ENCODE results near the gene CACNA1B.

The CACNA1B gene

GRCh38 chr9:138050472-138051330 is 173.1 kb downstream of the CACNA1B start:
- no peak for DNase-seq
- ATAC-seq (replicated peaks), result no peak
- Mint-ChIP-seq H3K4me3 (no peak overlapping the region), H3K9me3 (no peaks in the 10 kb centered on the region), H3K27me3 (peaks cover 26 to 86% of the 10 kb centered on the region in 2 donors), H3K36me3 (ENCODE audit: insufficient read depth) (no peaks in the 10 kb centered on the region), H3K27ac (no peak overlapping the region), H3K4me1 (ENCODE audit: low read depth in 2 of 2) (peaks cover 4 to 9% of the 10 kb centered on the region in 2 donors)

GRCh38 chr9:138051586-138052321 is 174.2 kb downstream of the CACNA1B start:
- no peak for DNase-seq
- peaks cover 30 to 76% of the 10 kb centered on the region in 2 donors for H3K27me3 Mint-ChIP-seq
- H3K27ac Mint-ChIP-seq, result no peak overlapping the region
- peaks cover 4 to 9% of the 10 kb centered on the region in 2 donors for H3K4me1 Mint-ChIP-seq (ENCODE audit: low read depth in 2 of 2)
- H3K36me3 Mint-ChIP-seq (ENCODE audit: insufficient read depth), result no peaks in the 10 kb centered on the region
- no peak for ATAC-seq (replicated peaks)
- no peaks in the 10 kb centered on the region for H3K9me3 Mint-ChIP-seq
- H3K4me3 Mint-ChIP-seq, result no peak overlapping the region

DNA sequence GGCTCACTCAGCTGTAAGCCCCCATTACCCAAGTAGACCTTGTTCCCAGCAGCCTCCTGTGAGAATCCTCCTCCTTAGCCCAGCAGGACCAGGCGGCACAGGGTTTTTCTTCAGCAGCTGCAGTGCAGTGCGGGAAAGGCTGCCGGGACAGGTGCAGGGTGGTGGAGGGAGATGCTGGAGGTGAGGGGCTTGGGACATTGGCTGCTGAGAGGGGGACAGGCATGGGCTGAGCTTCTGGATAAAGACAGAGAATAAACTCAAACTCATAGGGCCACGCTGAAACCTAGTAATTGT is 174.7 kb downstream of the CACNA1B start:
- ATAC-seq (replicated peaks) (no peak), DNase-seq (no peak)
- Mint-ChIP-seq H3K9me3 (no peaks in the 10 kb centered on the region), H3K36me3 (ENCODE audit: insufficient read depth) (no peaks in the 10 kb centered on the region), H3K27ac (no peak overlapping the region), H3K27me3 (peaks cover 29 to 74% of the 10 kb centered on the region in 2 donors), H3K4me3 (no peak overlapping the region), H3K4me1 (ENCODE audit: low read depth in 2 of 2) (peaks cover 4 to 9% of the 10 kb centered on the region in 2 donors)

GRCh38 chr9:138052635-138053320 is 175.2 kb downstream of the CACNA1B start:
- H3K27me3 Mint-ChIP-seq, result peaks cover 25 to 74% of the 10 kb centered on the region in 2 donors
- H3K4me1 Mint-ChIP-seq (ENCODE audit: low read depth in 2 of 2), result peaks cover 4 to 6% of the 10 kb centered on the region in 2 donors
- ATAC-seq (replicated peaks), result no peak

GRCh38 chr9:138053321-138053868 is 175.8 kb downstream of the CACNA1B start:
- H3K9me3 Mint-ChIP-seq, result no peaks in the 10 kb centered on the region
- peaks cover 4 to 6% of the 10 kb centered on the region in 2 donors for H3K4me1 Mint-ChIP-seq (ENCODE audit: low read depth in 2 of 2)
- peak overlapping the region in 1 of 2 donors; percentile 62 for H3K27ac Mint-ChIP-seq
- peaks cover 25 to 76% of the 10 kb centered on the region in 2 donors for H3K27me3 Mint-ChIP-seq
- no peaks in the 10 kb centered on the region for H3K36me3 Mint-ChIP-seq (ENCODE audit: insufficient read depth)
- DNase-seq, result no peak
- no peak for ATAC-seq (replicated peaks)
- H3K4me3 Mint-ChIP-seq, result no peak overlapping the region

More at GRCh38 chr9:138052635-138053320, 175.2 kb downstream of the CACNA1B start:
- no peak for DNase-seq
- no peak overlapping the region for H3K27ac Mint-ChIP-seq
- no peaks in the 10 kb centered on the region for H3K36me3 Mint-ChIP-seq (ENCODE audit: insufficient read depth)
- H3K4me3 Mint-ChIP-seq, result no peak overlapping the region
- H3K9me3 Mint-ChIP-seq, result no peaks in the 10 kb centered on the region

GRCh38 chr9:138053996-138054752 is 176.6 kb downstream of the CACNA1B start:
- Mint-ChIP-seq H3K36me3 (ENCODE audit: insufficient read depth) (no peaks in the 10 kb centered on the region), H3K4me1 (ENCODE audit: low read depth in 2 of 2) (peaks cover 4 to 6% of the 10 kb centered on the region in 2 donors), H3K27ac (peak overlapping the region in 1 of 2 donors; percentile 62), H3K27me3 (peaks cover 19 to 75% of the 10 kb centered on the region in 2 donors), H3K4me3 (no peak overlapping the region), H3K9me3 (no peaks in the 10 kb centered on the region)
- DNase-seq, result no peak
- no peak for ATAC-seq (replicated peaks)

DNA sequence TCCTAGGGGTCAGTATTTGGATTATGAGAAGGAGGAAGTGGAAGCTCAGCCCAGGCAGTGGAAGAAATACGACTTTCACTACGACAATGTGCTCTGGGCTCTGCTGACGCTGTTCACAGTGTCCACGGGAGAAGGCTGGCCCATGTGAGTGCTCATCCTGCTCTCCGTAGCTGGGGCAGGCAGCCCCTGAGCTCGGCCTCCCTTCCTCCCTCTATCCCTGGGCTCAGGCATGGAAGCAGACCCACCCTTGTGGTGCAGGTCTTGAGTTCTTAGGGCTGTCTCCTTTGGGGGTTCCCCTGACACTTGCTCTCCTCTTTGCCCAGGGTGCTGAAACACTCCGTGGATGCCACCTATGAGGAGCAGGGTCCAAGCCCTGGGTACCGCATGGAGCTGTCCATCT is 180.1 kb downstream of the CACNA1B start:
- Mint-ChIP-seq H3K27me3 (peaks cover 20 to 64% of the 10 kb centered on the region in 2 donors), H3K4me1 (ENCODE audit: low read depth in 2 of 2) (peaks cover 4 to 6% of the 10 kb centered on the region in 2 donors), H3K27ac (no peak overlapping the region), H3K9me3 (no peaks in the 10 kb centered on the region), H3K4me3 (no peak overlapping the region), H3K36me3 (ENCODE audit: insufficient read depth) (no peaks in the 10 kb centered on the region)
- DNase-seq, result no peak
- ATAC-seq (replicated peaks), result no peak

DNA sequence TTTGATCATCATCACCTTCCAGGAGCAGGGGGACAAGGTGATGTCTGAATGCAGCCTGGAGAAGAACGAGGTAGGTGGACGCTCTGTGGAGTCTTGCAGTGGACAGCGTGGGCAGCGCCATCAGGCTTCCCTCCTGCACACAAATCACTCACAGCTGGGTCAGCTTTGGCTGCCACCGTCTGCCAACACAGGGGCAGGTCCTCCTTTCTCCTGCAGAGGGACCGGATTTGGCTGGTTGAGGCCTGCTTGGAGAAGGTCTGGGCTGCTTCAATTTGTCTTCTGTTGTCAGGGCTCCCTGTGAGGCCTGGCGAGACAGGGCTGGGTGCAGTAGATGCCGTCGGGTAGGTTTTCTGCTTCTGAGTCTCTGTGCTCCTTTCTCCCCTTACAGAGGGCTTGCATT is 180.6 kb downstream of the CACNA1B start:
- H3K36me3 Mint-ChIP-seq (ENCODE audit: insufficient read depth), result no peaks in the 10 kb centered on the region
- no peak for ATAC-seq (replicated peaks)
- no peak overlapping the region for H3K27ac Mint-ChIP-seq
- no peak for DNase-seq
- no peaks in the 10 kb centered on the region for H3K9me3 Mint-ChIP-seq
- peaks cover 4 to 6% of the 10 kb centered on the region in 2 donors for H3K4me1 Mint-ChIP-seq (ENCODE audit: low read depth in 2 of 2)
- H3K4me3 Mint-ChIP-seq, result no peak overlapping the region
- H3K27me3 Mint-ChIP-seq, result peaks cover 24 to 64% of the 10 kb centered on the region in 2 donors

DNA sequence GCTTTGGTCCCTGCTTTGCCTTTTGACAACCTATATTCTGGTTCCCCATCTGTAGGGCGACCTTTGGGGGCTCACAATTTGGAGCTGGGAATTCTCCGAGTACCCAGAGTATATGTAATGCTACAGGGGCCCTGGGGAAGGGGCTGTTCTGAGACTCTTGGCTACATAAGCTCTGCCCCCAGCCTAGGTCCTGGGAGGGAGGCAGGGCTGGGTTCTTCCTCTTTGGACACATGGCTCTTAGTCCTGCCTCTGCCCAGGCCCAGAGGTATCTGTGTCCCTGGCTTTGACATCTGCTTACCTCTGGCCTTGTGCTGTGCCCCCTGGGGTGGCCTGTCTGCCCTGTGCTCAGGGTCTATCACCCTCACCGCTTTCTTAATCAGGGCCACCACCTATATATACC is 181.6 kb downstream of the CACNA1B start:
- no peak for DNase-seq
- peaks cover 0 to 3% of the 10 kb centered on the region in 2 donors for H3K4me1 Mint-ChIP-seq (ENCODE audit: low read depth in 2 of 2)
- H3K27ac Mint-ChIP-seq, result no peak overlapping the region
- ATAC-seq (replicated peaks), result no peak
- no peaks in the 10 kb centered on the region for H3K36me3 Mint-ChIP-seq (ENCODE audit: insufficient read depth)
- H3K9me3 Mint-ChIP-seq, result no peaks in the 10 kb centered on the region
- H3K4me3 Mint-ChIP-seq, result no peak overlapping the region
- H3K27me3 Mint-ChIP-seq, result peaks cover 25 to 59% of the 10 kb centered on the region in 2 donors

GRCh38 chr9:138060365-138060764 is 182.8 kb downstream of the CACNA1B start:
- no peak overlapping the region for H3K27ac Mint-ChIP-seq
- no peak for DNase-seq
- H3K36me3 Mint-ChIP-seq (ENCODE audit: insufficient read depth), result no peaks in the 10 kb centered on the region
- ATAC-seq (replicated peaks), result no peak
- H3K4me1 Mint-ChIP-seq (ENCODE audit: low read depth in 2 of 2), result no peaks in the 10 kb centered on the region
- peaks cover 35 to 60% of the 10 kb centered on the region in 2 donors for H3K27me3 Mint-ChIP-seq
- no peak overlapping the region for H3K4me3 Mint-ChIP-seq
- H3K9me3 Mint-ChIP-seq, result no peaks in the 10 kb centered on the region

GRCh38 chr9:138060881-138061280 is 183.3 kb downstream of the CACNA1B start:
- ATAC-seq (replicated peaks) (no peak), DNase-seq (no peak)
- H3K27ac Mint-ChIP-seq, result no peak overlapping the region
- H3K27me3 Mint-ChIP-seq, result peaks cover 40 to 65% of the 10 kb centered on the region in 2 donors
- no peak overlapping the region for H3K4me3 Mint-ChIP-seq
- no peaks in the 10 kb centered on the region for H3K36me3 Mint-ChIP-seq (ENCODE audit: insufficient read depth)
- no peaks in the 10 kb centered on the region for H3K4me1 Mint-ChIP-seq (ENCODE audit: low read depth in 2 of 2)
- H3K9me3 Mint-ChIP-seq, result no peaks in the 10 kb centered on the region

- ATAC-seq (replicated peaks) (no peak), DNase-seq (no peak)
- Mint-ChIP-seq H3K9me3 (no peaks in the 10 kb centered on the region), H3K27me3 (peaks cover 38 to 71% of the 10 kb centered on the region in 2 donors), H3K4me1 (ENCODE audit: low read depth in 2 of 2) (no peaks in the 10 kb centered on the region), H3K36me3 (ENCODE audit: insufficient read depth) (no peaks in the 10 kb centered on the region), H3K4me3 (no peak overlapping the region), H3K27ac (no peak overlapping the region)
These were observed 184.0 kb downstream of the CACNA1B start for GRCh38 chr9:138061631-138062030.

DNA sequence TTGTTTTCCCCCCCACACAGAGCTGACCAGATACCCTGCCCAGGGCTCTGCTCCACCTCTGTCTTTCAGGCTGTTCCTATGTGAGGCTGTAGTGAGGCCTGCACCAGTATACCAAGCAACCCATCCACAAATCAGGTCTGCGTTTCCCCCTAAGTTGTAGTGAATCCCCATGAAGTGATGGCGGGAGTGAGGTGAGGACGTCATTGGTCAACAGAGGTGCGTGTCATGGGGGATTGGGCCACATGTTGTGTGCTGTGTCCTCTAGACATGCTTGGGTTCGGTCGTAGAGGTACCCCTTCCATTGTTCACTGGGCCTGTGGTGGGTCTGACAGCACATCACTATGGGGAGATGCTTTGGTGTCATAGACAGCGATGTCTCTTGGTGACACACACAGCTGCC is 184.6 kb downstream of the CACNA1B start:
- Mint-ChIP-seq H3K27ac (no peak overlapping the region), H3K9me3 (no peaks in the 10 kb centered on the region), H3K27me3 (peaks cover 44 to 71% of the 10 kb centered on the region in 2 donors), H3K4me1 (ENCODE audit: low read depth in 2 of 2) (no peaks in the 10 kb centered on the region), H3K36me3 (ENCODE audit: insufficient read depth) (no peaks in the 10 kb centered on the region), H3K4me3 (no peak overlapping the region)
- ATAC-seq (replicated peaks) (no peak), DNase-seq (no peak)
